Measurements from ENCODE around the gene STARD5.

The STARD5 gene

GRCh38 chr15:81311752-81312464 lies 12.0 kb downstream of the STARD5 start:
- no peak for TF ChIP-seq ZNF274 (IDR thresholded peaks at IDR 0.05; ENCODE audit: low read depth, low read length)
- no peak overlapping the region for H3K4me3 ChIP-seq (ENCODE audit: low read length)

- H3K4me3 ChIP-seq (ENCODE audit: low read length): no peak overlapping the region
- no peak for TF ChIP-seq ZNF274 (IDR thresholded peaks at IDR 0.05; ENCODE audit: low read depth, low read length)
Measured at GRCh38 chr15:81310480-81310879, 13.5 kb downstream of the STARD5 start.

GRCh38 chr15:81309647-81310450 lies 14.1 kb downstream of the STARD5 start:
- H3K4me3 ChIP-seq (ENCODE audit: low read length): no peak overlapping the region
- no peak for TF ChIP-seq ZNF274 (IDR thresholded peaks at IDR 0.05; ENCODE audit: low read depth, low read length)

GRCh38 chr15:81308260-81308659 lies 15.7 kb downstream of the STARD5 start:
- H3K4me3 ChIP-seq (ENCODE audit: low read length): no peak overlapping the region
- no peak for TF ChIP-seq ZNF274 (IDR thresholded peaks at IDR 0.05; ENCODE audit: low read depth, low read length)

- no peak for TF ChIP-seq ZNF274 (IDR thresholded peaks at IDR 0.05; ENCODE audit: low read depth, low read length)
- H3K4me3 ChIP-seq (ENCODE audit: low read length): no peak overlapping the region; the same call in 1 of the 2 replicates
Measured at GRCh38 chr15:81304226-81304625, 19.7 kb downstream of the STARD5 start.

GRCh38 chr15:81303244-81304225 lies 20.4 kb downstream of the STARD5 start:
- TF ChIP-seq ZNF274 (IDR thresholded peaks at IDR 0.05; ENCODE audit: low read depth, low read length): no peak
- H3K4me3 ChIP-seq (ENCODE audit: low read length): peak overlapping the region; percentile 56; the same call in 1 of the 2 replicates

- H3K4me3 ChIP-seq (ENCODE audit: low read length): peak overlapping the region; percentile 56
- no peak for TF ChIP-seq ZNF274 (IDR thresholded peaks at IDR 0.05; ENCODE audit: low read depth, low read length)
Measured at GRCh38 chr15:81302701-81303109, 21.2 kb downstream of the STARD5 start.

- H3K4me3 ChIP-seq (ENCODE audit: low read length): peak overlapping the region; percentile 73
- no peak for TF ChIP-seq ZNF274 (IDR thresholded peaks at IDR 0.05; ENCODE audit: low read depth, low read length)
Measured at GRCh38 chr15:81301815-81302399, 22.0 kb downstream of the STARD5 start.

GRCh38 chr15:81301385-81301784 lies 22.6 kb downstream of the STARD5 start:
- peak overlapping the region; percentile 73; the same call in 1 of the 2 replicates for H3K4me3 ChIP-seq (ENCODE audit: low read length)
- no peak for TF ChIP-seq ZNF274 (IDR thresholded peaks at IDR 0.05; ENCODE audit: low read depth, low read length)

- TF ChIP-seq ZNF274 (IDR thresholded peaks at IDR 0.05; ENCODE audit: low read depth, low read length): no peak
- peak overlapping the region; percentile 73; the same call in 1 of the 2 replicates for H3K4me3 ChIP-seq (ENCODE audit: low read length)
Measured at GRCh38 chr15:81299630-81300273, 24.2 kb downstream of the STARD5 start.

GRCh38 chr15:81299156-81299555 lies 24.8 kb downstream of the STARD5 start:
- no peak for TF ChIP-seq ZNF274 (IDR thresholded peaks at IDR 0.05; ENCODE audit: low read depth, low read length)
- peak overlapping the region; percentile 73 for H3K4me3 ChIP-seq (ENCODE audit: low read length)

- peak overlapping the region; percentile 73 for H3K4me3 ChIP-seq (ENCODE audit: low read length)
Measured at GRCh38 chr15:81298611-81299010, 25.3 kb downstream of the STARD5 start.

More at GRCh38 chr15:81298611-81299010, 25.3 kb downstream of the STARD5 start:
- no peak for TF ChIP-seq ZNF274 (IDR thresholded peaks at IDR 0.05; ENCODE audit: low read depth, low read length)
